Heart left ventricle (tissue), 16 donors: ENCODE results near the gene ARL4C. TPM values are rescaled to one million over a fixed set of nuclear protein-coding genes. Genes with fewer than 3 reads are reported as not detected.

Experiments used
- ATAC-seq, 4 donors: fragments of 200-7000 bp; cut with Tn5 transposase; one replicate each; pipeline ENCODE4 v1.9.1; 2020 to 2022; ENCODE audit warnings: moderate library complexity in 4 of 4, mild to moderate bottlenecking in 3 of 4, moderate number of reproducible peaks in 1 of 4
- DNase-seq, 5 donors: peaks; one replicate each; pipeline ENCODE4 v3.0.0-alpha.2; 2020
- H3K27ac ChIP-seq, 12 donors: fragments of 200-600 bp; sonication (generic) in 4 of 12; one replicate each; pipeline versions ENCODE4 v1.5.0 to v1.8.0; 2016 to 2022; ENCODE audit warnings: mild to moderate bottlenecking in 2 of 12
- H3K27me3 ChIP-seq, 9 donors: fragments of 200-600 bp; sonication (generic) in 2 of 9; one replicate each; pipeline versions ENCODE4 v1.5.1 to v1.8.0; 2016 to 2022; ENCODE audit warnings: mild to moderate bottlenecking in 3 of 9
- H3K36me3 ChIP-seq, 9 donors: fragments of 200-600 bp; sonication (generic) in 2 of 9; one replicate each; pipeline versions ENCODE4 v1.5.0 to v1.8.0; 2018 to 2022; ENCODE audit warnings: mild to moderate bottlenecking in 2 of 9
- H3K4me1 ChIP-seq, 12 donors: fragments of 200-600 bp; sonication (generic) in 4 of 12; one replicate each; pipeline versions ENCODE4 v1.5.0 to v1.8.0; 2016 to 2022; ENCODE audit warnings: mild to moderate bottlenecking in 3 of 12
- H3K4me3 ChIP-seq, 12 donors: fragments of 200-600 bp; sonication (generic) in 4 of 12; one replicate each; pipeline versions ENCODE4 v1.5.0 to v1.8.0; 2017 to 2022; ENCODE audit warnings: mild to moderate bottlenecking in 9 of 12, moderate library complexity in 4 of 12
- H3K9me3 ChIP-seq, 12 donors: fragments of 200-600 bp; sonication (generic) in 4 of 12; one replicate each; pipeline versions ENCODE4 v1.5.0 to v1.8.0; 2016 to 2022; ENCODE audit warnings: mild to moderate bottlenecking in 1 of 12
- CTCF ChIP-seq, 12 donors: fragments of 200-600 bp; sonication (generic) in 4 of 12; IDR thresholded peaks; one replicate each; pipeline versions ENCODE4 v1.5.0 to v1.8.0; 2018 to 2022; ENCODE audit warnings: antibody characterized with exemption in 12 of 12, mild to moderate bottlenecking in 5 of 12
- POLR2A ChIP-seq, 2 donors: fragments of 450-650 bp; IDR thresholded peaks; one replicate each; pipeline ENCODE4 v1.6.1; 2017; ENCODE audit warnings: antibody characterized with exemption in 2 of 2, mild to moderate bottlenecking in 2 of 2, moderate library complexity in 2 of 2
- WGBS, 4 donors: extraction: QIAGEN DNeasy Blood & Tissue Kit in 2 of 4; methylation state at CpG; one replicate each; pipeline versions ENCODE4 v1.1.5 to v1.1.7; 2013 to 2018; 5-methylcytosine and 5-hydroxymethylcytosine counted together
- intact Hi-C, 10 donors: fragments of 100-400 bp; cut with DNase I; formaldehyde crosslinking; loops; one replicate each; pipeline versions ENCODE4 v1.11.1 to v1.14.2; 2022
- polyA plus RNA-seq, 2 donors: library from polyadenylated mRNA; stranded (reverse); fragments of 200-250 nt; gene quantifications; one replicate each; pipeline ENCODE4 v1.2.3, GENCODE V29; 2013
- total RNA-seq, 9 donors: library from RNA; depleted of rRNA in 2 of 9; stranded (reverse); fragments of >200 nt in 2 of 9; fragmentation: NEBNext Ultra II Directional in 3 of 9; extraction: Animal tissue kit (Norgen Biotek cat#: 25700) in 3 of 9; gene quantifications; one replicate each; pipeline versions ENCODE4 v1.1.0 to v1.2.4, GENCODE V29; 2016 to 2023
- donor health status: ischemic (EF 13 %, LVEDD 7.1; RV severe dilation, severe dysfunction).
- donor health status: healthy with polysubstance abuse.
- donor health status: DM: no; HTN: yes; CAD: no.
- donor health status: DM: no; HTN: no; CAD: no.
- donor health status: ischemic (EF 25% LVEDD 6.9; RV normal size, moderate dysfunction).
- donor health status: ischemic (EF 25% LVEDD 5.7; RV mildly dilated, moderate dysfunction).
- donor health status: healthy.
- donor health status: DM: yes; HTN: yes; CAD: no.
- donor health status: ischemic (EF 35%, LVEDD 5.7; RV mildly dilated, moderate dysfunction).
- donor health status: nonischemic (EF 11% LVEDD 7.7; RV severe dilation, severe dysfunction).
- donor health status: DM: yes; HTN: yes; CAD: no.
- donor health status: PGD.
- donor health status: ischemic (EF 29% LVEDD 5.4; RV normal size, mild dysfunction).
- donor health status: nonischemic (EF 23%, LVEDD 6.1; RV moderate dilation, normal function).

Gene ARL4C
- total and polyA plus RNA-seq, 11 donors = 0.80 to 16.3 (median 2.2) TPM

- no peak overlapping the region for H3K4me3 ChIP-seq
- no peaks in the 10 kb centered on the region for H3K27me3 ChIP-seq
- no peak for ATAC-seq
- H3K9me3 ChIP-seq = no peaks in the 10 kb centered on the region
- no peak for DNase-seq
- 62 to 78% (median 72%) methylated on average over 3 of the region's 3 CpGs for WGBS, 4 donors
- no peak overlapping the region for H3K27ac ChIP-seq
- H3K4me1 ChIP-seq = peaks cover 0 to 27% (median 0%) of the 10 kb centered on the region in 12 donors
- no peaks in the 10 kb centered on the region for H3K36me3 ChIP-seq
- TF ChIP-seq CTCF (IDR thresholded peaks at IDR 0.05) (no peak), POLR2A (IDR thresholded peaks at IDR 0.05) (no peak)
- intact Hi-C loops = no loop called here
Observed at GRCh38 chr2:234480337-234480736, 16.5 kb downstream of the ARL4C start.

- DNase-seq (no peak), ATAC-seq (no peak)
- Histone ChIP-seq H3K4me1 (peaks cover 0 to 24% (median 0%) of the 10 kb centered on the region in 12 donors), H3K4me3 (no peak overlapping the region), H3K9me3 (no peaks in the 10 kb centered on the region), H3K27ac (no peak overlapping the region), H3K27me3 (no peaks in the 10 kb centered on the region), H3K36me3 (no peaks in the 10 kb centered on the region)
- no peak for TF ChIP-seq CTCF (IDR thresholded peaks at IDR 0.05)
- no peak for TF ChIP-seq POLR2A (IDR thresholded peaks at IDR 0.05)
- WGBS, 4 donors = 87 to 94% (median 90%) methylated on average over 9 of the region's 9 CpGs
- intact Hi-C loops = no loop called here
Observed at GRCh38 chr2:234479465-234479864, 17.4 kb downstream of the ARL4C start.

GRCh38 chr2:234478121-234478858 lies 18.6 kb downstream of the ARL4C start:
- TF ChIP-seq POLR2A (IDR thresholded peaks at IDR 0.05) (no peak), CTCF (IDR thresholded peaks at IDR 0.05) (no peak)
- Histone ChIP-seq H3K4me1 (peaks cover 0 to 12% (median 0%) of the 10 kb centered on the region in 12 donors), H3K36me3 (no peaks in the 10 kb centered on the region), H3K27ac (no peak overlapping the region), H3K9me3 (no peaks in the 10 kb centered on the region), H3K27me3 (no peaks in the 10 kb centered on the region), H3K4me3 (no peak overlapping the region)
- no peak for DNase-seq
- 76 to 84% (median 82%) methylated on average over 4 of the region's 4 CpGs for WGBS, 4 donors
- ATAC-seq = no peak
- intact Hi-C loops = no loop called here

GRCh38 chr2:234476766-234477165 lies 20.1 kb downstream of the ARL4C start:
- no peak for DNase-seq
- TF ChIP-seq CTCF (IDR thresholded peaks at IDR 0.05) (no peak), POLR2A (IDR thresholded peaks at IDR 0.05) (no peak)
- ATAC-seq = no peak
- WGBS, 4 donors = 76 to 88% (median 86%) methylated on average over 7 of the region's 7 CpGs
- H3K4me3 ChIP-seq = no peak overlapping the region
- no peak overlapping the region for H3K27ac ChIP-seq
- H3K36me3 ChIP-seq = no peaks in the 10 kb centered on the region
- intact Hi-C loops = no loop called here
- peaks cover 0 to 10% (median 0%) of the 10 kb centered on the region in 12 donors for H3K4me1 ChIP-seq
- H3K27me3 ChIP-seq = no peaks in the 10 kb centered on the region
- H3K9me3 ChIP-seq = no peaks in the 10 kb centered on the region
